IPS-18a (cell line): ENCODE data around the gene DENND1B.
"Not testable (repeated sequence)": the region's sequence is repeated elsewhere in the genome, so short reads cannot be mapped to it uniquely, and the experiment has no call there.

ENCODE experiments used
- H3K27ac ChIP-seq: one replicate; pipeline ENCODE4 v1.5.1; 2013; ENCODE audit warnings: low read length
- H3K27me3 ChIP-seq: one replicate; pipeline ENCODE4 v1.6.1; 2013; ENCODE audit warnings: mild to moderate bottlenecking, low read length; ENCODE audit not compliant: control insufficient read depth, insufficient read depth
- H3K36me3 ChIP-seq: one replicate; pipeline ENCODE4 v1.6.1; 2013; ENCODE audit warnings: low read depth, low read length; ENCODE audit not compliant: control insufficient read depth
- H3K4me1 ChIP-seq: one replicate; pipeline ENCODE4 v1.6.1; 2013; ENCODE audit warnings: low read depth, low read length; ENCODE audit not compliant: control insufficient read depth
- H3K4me3 ChIP-seq: one replicate; pipeline ENCODE4 v1.5.1; 2013; ENCODE audit warnings: low read length
- H3K9ac ChIP-seq: one replicate; pipeline ENCODE4 v1.6.1; 2013; ENCODE audit warnings: mild to moderate bottlenecking, low read length, moderate library complexity
- H3K9me3 ChIP-seq: one replicate; pipeline ENCODE4 v1.6.1; 2013; ENCODE audit warnings: low read depth, low read length; ENCODE audit not compliant: control insufficient read depth

The DENND1B gene

DNA sequence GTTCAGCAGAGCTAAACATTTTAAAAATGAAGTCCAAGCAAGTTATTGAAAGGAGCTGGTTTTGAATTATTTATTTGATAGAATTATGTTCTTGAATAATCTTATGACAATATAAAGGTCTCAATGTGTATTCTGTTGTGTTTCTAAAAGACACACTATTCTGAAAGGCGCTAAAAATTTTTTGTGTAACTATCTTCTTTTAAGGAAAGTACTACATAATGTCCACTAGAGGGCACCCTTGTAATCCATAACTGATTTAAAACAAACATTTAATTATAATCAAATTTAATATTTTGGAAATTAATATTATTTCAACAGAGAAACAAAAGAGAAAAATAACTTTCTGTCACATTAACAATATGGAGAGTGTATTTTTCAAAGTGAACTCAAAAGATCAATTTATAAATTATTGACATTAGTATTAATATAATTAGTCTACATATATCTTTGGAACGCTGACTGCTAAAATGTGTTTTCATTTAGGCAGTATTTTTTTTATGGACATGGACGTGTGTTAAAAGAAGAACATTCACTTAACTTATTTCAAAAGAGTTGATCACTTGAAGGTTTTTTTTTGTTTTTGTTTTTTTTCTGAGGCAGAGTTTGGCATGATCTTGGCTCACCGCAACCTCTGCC, 248.4 kb downstream of the DENND1B start:
- no peak overlapping the region for H3K27ac ChIP-seq
- H3K9me3 ChIP-seq = no peaks in the 10 kb centered on the region
- no peak overlapping the region for H3K9ac ChIP-seq
- no peaks in the 10 kb centered on the region for H3K27me3 ChIP-seq
- H3K4me1 ChIP-seq = no peaks in the 10 kb centered on the region
- no peaks in the 10 kb centered on the region for H3K36me3 ChIP-seq
- no peak overlapping the region for H3K4me3 ChIP-seq

DNA sequence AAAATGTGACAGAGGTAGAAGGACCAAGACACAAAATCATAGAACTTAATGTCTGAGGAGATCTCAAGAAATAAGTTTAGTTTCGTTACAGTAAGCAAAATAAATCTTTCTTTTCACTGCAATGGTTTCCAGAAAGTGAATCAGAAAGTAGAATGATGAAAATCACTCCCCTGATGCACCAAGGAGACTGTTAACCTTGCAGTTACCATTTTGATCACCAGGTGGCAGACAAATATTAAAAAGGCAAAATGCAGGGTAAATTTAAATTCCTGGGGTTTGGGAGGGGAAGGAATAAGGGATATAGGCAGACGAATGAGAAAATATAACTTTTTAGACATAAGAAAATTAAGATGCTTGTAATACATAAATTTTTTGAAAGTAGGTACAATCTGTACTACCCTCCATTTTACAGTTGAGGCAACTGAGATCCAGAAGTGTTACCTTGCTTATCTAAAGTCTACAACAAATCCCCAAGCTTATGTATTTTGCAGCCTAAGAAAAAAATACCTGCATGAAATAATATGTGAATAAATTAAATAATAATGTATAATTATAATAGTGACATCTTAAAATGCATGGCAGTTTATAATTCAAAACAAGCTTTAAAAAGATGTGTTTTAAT, 254.1 kb downstream of the DENND1B start:
- Histone ChIP-seq H3K27me3 (no peaks in the 10 kb centered on the region), H3K27ac (no peak overlapping the region), H3K4me3 (no peak overlapping the region), H3K9ac (peak overlapping the region; percentile 10), H3K9me3 (no peaks in the 10 kb centered on the region), H3K36me3 (no peaks in the 10 kb centered on the region), H3K4me1 (peaks cover 7% of the 10 kb centered on the region)

DNA sequence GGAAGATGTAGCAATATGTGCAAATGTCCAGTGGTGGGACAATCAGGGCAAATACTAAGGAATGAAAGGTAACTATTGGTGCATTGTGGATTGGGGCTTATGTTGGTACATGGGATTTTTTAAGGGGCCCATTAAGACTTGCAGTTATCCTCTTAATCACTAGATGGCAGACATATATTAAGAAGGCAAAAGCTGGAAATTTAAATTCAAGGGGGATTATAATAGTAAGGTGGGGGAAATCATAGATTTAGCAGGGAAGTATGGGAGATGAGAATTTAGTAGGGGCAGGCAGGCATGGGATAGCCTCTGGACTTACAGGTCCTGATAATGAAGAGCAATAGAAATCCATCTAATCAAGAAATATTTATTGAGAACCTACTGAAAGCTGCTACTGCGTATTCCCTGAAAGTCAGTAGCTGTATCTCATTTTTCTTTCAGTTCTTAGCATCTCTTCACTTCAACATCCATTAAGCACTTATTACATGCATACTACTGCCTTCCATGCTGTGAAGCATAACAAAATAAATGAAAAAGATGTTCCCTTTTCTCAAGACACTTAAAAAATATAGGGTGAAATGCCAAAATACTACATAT, 255.4 kb downstream of the DENND1B start:
- no peak overlapping the region for H3K4me3 ChIP-seq
- H3K27me3 ChIP-seq = no peaks in the 10 kb centered on the region
- H3K9me3 ChIP-seq = no peaks in the 10 kb centered on the region
- H3K4me1 ChIP-seq = peaks cover 7% of the 10 kb centered on the region
- no peak overlapping the region for H3K9ac ChIP-seq
- no peaks in the 10 kb centered on the region for H3K36me3 ChIP-seq
- H3K27ac ChIP-seq = no peak overlapping the region

- Histone ChIP-seq H3K27me3 (no peaks in the 10 kb centered on the region), H3K4me3 (no peak overlapping the region), H3K9me3 (no peaks in the 10 kb centered on the region), H3K36me3 (no peaks in the 10 kb centered on the region), H3K9ac (no peak overlapping the region), H3K27ac (no peak overlapping the region), H3K4me1 (peaks cover 1% of the 10 kb centered on the region)
These were observed 259.9 kb downstream of the DENND1B start for GRCh38 chr1:197515421-197515820.

DNA sequence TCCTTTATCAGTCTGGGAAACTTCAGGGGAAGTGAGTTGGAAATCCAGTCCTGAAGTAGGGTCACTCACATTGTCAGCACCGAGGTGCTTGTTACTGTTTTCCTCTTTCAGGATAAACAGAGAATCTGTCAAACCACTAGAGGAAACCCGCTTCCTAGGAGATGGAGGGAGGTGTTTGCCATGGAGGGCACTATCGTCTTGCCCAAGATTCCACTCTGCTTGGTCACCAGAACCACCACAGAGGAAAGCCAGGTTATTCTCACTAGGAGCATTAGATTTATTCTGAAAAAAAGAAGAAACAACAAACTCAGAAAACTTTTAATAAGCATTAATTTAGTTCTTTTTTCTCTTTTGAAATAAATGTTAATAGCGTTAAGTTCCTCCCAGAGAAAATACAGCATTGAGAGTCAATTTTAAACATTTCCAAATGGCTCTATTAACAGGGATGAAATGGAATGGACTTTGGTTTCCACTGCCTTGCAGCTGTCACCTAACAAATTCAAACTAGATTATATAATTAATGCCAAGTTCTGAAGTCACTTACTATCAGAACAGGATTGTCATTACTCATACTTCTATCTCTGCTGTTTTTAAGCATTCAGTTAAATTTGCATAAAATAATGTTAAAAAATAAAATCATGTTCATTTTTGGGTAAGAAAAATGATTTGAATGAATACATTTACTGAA, 264.4 kb downstream of the DENND1B start:
- H3K9ac ChIP-seq = no peak overlapping the region
- no peaks in the 10 kb centered on the region for H3K36me3 ChIP-seq

GRCh38 chr1:197496722-197497121, 278.6 kb downstream of the DENND1B start:
- H3K4me1 ChIP-seq = no peaks in the 10 kb centered on the region

More for the DNA sequence above, 264.4 kb downstream of the DENND1B start:
- peaks cover 6% of the 10 kb centered on the region for H3K4me1 ChIP-seq
- H3K4me3 ChIP-seq = no peak overlapping the region
- H3K9me3 ChIP-seq = no peaks in the 10 kb centered on the region
- H3K27me3 ChIP-seq = no peaks in the 10 kb centered on the region
- H3K27ac ChIP-seq = no peak overlapping the region

DNA sequence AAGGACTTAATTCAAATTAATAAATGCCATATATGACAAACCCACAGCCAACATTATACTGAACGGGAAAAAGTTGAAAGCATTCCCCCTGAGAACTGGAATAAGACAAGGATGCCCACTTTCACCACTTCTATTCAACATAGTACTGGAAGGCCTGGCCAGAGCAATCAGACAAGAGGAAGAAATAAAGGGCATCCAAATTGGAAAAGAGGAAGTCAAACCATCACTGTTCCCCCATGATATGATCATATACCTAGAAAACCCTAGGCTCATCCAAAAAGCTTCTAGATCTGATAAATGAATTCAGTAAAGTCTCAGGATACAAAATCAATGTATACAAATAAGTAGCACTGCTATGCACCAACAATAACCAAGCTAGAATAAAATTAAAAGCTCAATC, 283.8 kb downstream of the DENND1B start:
- H3K27ac ChIP-seq, H3K27me3 ChIP-seq, H3K4me3 ChIP-seq, H3K4me1 ChIP-seq, H3K36me3 ChIP-seq, H3K9ac ChIP-seq, H3K9me3 ChIP-seq: not testable (repeated sequence)

More at GRCh38 chr1:197496722-197497121, 278.6 kb downstream of the DENND1B start:
- Histone ChIP-seq H3K9ac (no peak overlapping the region), H3K27ac (no peak overlapping the region), H3K4me3 (no peak overlapping the region), H3K36me3 (no peaks in the 10 kb centered on the region), H3K9me3 (no peaks in the 10 kb centered on the region), H3K27me3 (no peaks in the 10 kb centered on the region)

DNA sequence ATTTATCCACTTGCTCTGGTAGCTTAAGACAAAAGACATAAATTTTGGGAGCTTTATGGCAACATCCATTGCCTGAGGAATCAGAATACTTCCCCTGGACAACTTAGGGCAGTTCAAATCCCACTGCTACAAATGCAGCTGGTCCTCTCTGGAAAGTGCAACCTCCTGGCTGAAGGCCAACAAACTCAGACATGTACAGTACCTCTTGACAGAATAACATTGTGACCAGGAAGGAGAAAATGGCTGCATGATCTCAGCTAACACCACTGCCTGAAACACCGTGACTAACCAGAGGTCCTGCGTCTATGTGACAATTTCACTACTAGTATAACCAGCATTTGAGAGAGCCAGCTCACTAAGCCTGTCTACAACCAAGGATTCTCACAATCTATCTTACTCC, 288.3 kb downstream of the DENND1B start:
- Histone ChIP-seq H3K4me3 (no peak overlapping the region), H3K9me3 (no peaks in the 10 kb centered on the region), H3K27me3 (no peaks in the 10 kb centered on the region), H3K27ac (no peak overlapping the region), H3K36me3 (no peaks in the 10 kb centered on the region), H3K4me1 (no peaks in the 10 kb centered on the region), H3K9ac (no peak overlapping the region)

DNA sequence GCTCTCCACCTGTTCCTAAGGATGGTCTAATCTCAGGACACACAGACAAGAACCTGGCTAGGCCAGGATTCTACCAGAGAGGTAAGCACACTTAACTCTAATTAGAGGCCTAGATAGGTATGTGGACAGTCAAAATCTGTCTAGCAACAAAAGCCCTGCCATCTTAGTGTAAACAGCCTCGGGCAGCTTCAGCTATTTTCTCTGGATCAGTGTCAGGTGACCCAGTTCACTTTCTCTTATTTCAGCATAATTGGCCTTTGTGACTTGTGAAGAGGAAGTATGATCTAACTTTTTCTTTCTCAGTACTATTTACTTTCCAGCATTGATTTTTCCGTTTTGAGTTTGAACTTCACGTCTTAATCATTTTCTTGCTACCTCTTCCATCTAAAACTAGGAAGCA, 289.5 kb downstream of the DENND1B start:
- no peak overlapping the region for H3K27ac ChIP-seq
- H3K36me3 ChIP-seq = no peaks in the 10 kb centered on the region
- H3K9ac ChIP-seq = no peak overlapping the region
- no peaks in the 10 kb centered on the region for H3K27me3 ChIP-seq
- no peak overlapping the region for H3K4me3 ChIP-seq
- H3K4me1 ChIP-seq = no peaks in the 10 kb centered on the region
- no peaks in the 10 kb centered on the region for H3K9me3 ChIP-seq

DNA sequence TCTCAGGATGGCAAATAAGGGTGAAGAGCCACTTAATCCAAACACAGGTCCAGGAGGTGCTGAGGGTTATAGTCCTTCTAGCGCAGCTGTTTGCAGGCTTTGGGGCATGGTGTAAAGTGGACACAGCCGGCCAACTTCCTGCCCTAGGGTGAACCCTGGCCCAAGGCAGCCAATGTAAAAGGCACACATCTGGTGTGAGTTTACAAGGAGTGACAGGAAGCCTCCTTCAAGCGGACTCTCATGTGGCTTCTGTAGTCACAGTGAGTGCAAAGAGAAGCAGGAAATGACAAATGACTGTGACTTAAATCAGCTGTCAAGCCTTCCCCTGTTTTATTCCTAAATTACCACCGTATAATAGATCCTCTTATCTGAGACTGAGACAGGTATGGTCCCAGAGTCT, 294.2 kb downstream of the DENND1B start:
- H3K4me1 ChIP-seq = no peaks in the 10 kb centered on the region
- H3K27me3 ChIP-seq = no peaks in the 10 kb centered on the region
- no peak overlapping the region for H3K9ac ChIP-seq
- H3K4me3 ChIP-seq = no peak overlapping the region
- H3K36me3 ChIP-seq = no peaks in the 10 kb centered on the region
- no peaks in the 10 kb centered on the region for H3K9me3 ChIP-seq
- H3K27ac ChIP-seq = no peak overlapping the region

GRCh38 chr1:197480446-197480845, 294.8 kb downstream of the DENND1B start:
- Histone ChIP-seq H3K36me3 (no peaks in the 10 kb centered on the region), H3K27ac (no peak overlapping the region), H3K9me3 (no peaks in the 10 kb centered on the region), H3K4me3 (no peak overlapping the region), H3K27me3 (no peaks in the 10 kb centered on the region), H3K9ac (no peak overlapping the region), H3K4me1 (no peaks in the 10 kb centered on the region)
